8988T (cell line): ENCODE data around the gene ZMYM1.
"Not testable (repeated sequence)": the region's sequence is repeated elsewhere in the genome, so short reads cannot be mapped to it uniquely, and the experiment has no call there.

Source experiments
- DNase-seq: peaks from one replicate; pipeline ENCODE4 v3.0.0; 2011

The ZMYM1 gene

GRCh38 chr1:35080171-35080854 lies 1.1 kb downstream of the ZMYM1 start:
- no peak for DNase-seq

GRCh38 chr1:35085421-35085820 lies 6.2 kb downstream of the ZMYM1 start:
- DNase-seq = no peak

DNA sequence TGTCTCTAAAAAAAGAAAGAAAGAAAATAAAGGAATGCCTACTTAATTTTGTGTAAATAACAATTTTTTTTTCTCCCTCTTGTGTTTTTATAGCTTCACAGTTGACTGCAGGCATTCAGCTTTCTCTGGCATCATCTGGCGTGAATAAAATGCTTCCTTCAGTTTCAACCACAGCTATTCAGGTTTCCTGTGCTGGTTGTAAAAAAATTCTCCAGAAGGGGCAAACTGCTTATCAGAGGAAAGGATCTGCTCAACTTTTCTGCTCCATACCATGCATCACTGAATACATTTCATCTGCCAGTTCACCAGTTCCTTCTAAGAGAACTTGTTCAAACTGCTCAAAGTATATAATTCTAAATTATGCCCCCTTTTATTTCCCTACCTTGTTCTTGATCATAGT lies 18.0 kb downstream of the ZMYM1 start:
- DNase-seq = no peak

DNA sequence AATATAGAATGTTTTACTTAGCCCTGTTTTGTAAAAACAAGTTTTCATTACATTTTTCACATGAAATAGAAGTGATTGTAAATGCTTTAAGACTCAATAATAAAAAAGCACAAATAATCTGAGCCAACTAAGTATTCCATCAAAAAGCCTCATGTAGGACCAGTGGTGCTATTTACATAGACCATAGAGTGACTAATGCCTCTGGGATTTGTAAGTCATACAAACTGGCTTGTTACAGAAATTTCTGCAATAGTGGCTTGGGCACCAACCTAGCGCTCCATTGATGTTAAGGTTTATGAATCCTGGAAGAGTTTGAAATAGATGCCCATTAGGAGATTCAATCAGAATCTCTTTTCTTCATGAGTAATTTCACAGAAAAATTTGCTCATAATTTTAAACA lies 31.9 kb downstream of the ZMYM1 start:
- no peak for DNase-seq

- DNase-seq = no peak
Measured at GRCh38 chr1:35112668-35113067, 33.5 kb downstream of the ZMYM1 start.

- DNase-seq = no peak
Measured at GRCh38 chr1:35115459-35116383, 36.5 kb downstream of the ZMYM1 start.

GRCh38 chr1:35120458-35121133 lies 41.4 kb downstream of the ZMYM1 start:
- no peak for DNase-seq

- DNase-seq = no peak
Measured at GRCh38 chr1:35122311-35122710, 43.1 kb downstream of the ZMYM1 start.

DNA sequence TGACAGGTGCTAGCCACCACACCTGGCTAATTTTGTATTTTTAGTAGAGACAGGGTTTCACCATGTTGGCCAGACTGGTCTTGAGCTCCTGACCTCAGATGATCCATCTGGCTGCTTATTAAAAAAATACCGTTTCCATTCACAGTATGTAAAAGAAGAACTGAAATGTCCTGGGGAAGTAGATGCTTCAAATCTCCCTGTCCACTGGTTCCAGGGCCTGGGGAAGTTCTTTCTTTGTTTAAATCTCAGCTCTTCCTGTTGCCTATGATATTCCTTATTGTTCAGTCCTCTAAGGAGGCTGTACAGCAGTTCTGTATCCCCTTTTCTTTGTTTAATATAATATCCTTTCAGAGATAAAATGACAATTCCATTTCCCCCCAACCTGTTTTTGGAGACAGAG lies 47.4 kb downstream of the ZMYM1 start:
- DNase-seq = no peak

DNA sequence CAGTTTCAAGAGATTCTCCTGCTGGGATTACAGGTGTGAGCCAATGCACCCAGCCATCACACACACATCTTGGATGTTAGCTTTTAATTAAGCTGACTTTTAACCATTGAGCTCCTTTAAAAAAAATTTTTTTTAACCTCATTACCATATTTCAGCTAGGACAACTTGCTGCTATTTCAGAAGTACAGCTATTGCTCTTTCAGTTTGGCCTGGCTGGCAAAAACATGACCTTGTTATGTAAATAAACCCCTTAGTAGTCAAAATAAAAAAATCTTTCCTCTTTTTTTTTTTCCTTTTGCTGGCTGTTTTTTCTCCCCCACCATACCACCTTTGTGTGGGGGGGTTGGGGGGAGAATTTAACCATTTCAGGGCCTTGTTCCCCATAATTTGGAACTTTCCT lies 49.9 kb downstream of the ZMYM1 start:
- no peak for DNase-seq

GRCh38 chr1:35136780-35137179 lies 57.6 kb downstream of the ZMYM1 start:
- no peak for DNase-seq

DNA sequence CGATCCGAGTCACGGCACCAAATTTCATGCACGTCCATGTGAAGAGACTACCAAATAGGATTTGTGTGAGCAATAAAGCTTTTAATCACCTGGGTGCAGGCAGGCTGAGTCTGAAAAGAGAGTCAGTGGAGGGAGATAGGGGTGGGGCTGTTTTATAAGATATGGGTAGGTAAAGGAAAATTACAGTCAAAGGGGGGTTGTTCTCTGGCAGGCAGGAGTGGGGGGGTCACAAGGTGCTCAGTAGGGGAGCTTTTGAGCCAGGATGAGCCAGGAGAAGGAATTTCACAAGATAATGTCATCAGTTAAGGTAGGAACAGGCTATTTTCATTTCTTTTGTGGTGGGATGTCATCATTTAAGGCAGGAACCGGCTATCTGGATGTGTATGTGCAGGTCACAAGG lies 58.4 kb downstream of the ZMYM1 start:
- DNase-seq = not testable (repeated sequence)

DNA sequence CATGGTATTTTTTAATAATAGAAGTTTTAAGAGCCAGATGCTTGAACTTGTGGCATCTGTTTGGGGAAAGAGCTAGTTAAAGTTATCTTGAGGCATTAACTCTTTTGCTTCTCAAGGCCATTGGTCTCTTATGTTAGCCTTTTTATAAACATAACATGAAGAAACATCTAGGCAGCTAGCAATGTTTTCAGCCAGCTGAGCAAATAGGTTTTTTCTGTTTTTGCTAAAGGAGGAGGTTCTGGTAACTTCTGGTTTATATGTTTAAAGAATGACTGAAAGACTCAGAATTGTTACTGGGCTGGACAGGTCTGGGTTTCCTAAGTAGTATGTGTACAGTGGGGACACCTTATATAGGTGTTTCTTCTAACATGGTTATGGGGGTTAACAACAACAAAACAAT lies 63.1 kb downstream of the ZMYM1 start:
- not testable (repeated sequence) for DNase-seq

GRCh38 chr1:35142728-35143127 lies 63.5 kb downstream of the ZMYM1 start:
- DNase-seq = not testable (repeated sequence)

DNA sequence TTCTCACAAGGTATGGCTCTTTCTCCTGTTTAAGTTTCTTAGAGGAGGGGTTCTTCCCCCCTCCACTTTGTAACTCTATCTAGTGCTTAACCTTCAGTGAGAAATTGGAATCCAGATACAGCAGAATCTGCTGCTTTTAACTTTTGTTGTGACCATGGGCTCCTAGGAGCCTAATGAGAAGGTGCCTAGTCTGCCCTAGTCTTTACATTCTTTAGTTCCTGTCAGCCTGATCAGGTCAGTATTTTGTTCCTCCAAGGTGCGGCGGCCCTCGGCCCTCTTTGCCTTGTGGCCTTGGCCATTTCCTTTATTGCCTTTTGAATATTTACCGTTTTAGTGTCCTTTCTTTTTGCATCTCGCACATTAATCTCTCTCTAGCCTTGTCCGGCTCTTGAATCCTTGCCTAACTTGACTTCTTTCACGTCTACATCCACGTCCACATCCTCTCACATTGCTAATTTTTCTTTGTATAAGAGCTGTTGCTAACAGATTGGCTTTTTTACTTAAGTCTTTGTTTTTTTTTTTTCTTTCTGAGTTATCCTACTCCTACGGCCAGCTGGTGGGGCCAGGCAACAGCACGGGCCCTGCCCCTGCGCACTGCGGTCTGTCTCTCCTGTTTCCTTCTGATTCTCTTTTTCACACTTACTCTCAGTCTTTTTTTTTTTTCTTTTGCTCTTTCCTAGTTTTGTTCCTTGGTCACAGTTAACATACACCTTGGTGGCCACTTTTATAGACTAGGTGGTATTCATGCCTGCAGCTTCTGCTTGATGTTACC lies 64.7 kb downstream of the ZMYM1 start:
- DNase-seq = no peak

DNA sequence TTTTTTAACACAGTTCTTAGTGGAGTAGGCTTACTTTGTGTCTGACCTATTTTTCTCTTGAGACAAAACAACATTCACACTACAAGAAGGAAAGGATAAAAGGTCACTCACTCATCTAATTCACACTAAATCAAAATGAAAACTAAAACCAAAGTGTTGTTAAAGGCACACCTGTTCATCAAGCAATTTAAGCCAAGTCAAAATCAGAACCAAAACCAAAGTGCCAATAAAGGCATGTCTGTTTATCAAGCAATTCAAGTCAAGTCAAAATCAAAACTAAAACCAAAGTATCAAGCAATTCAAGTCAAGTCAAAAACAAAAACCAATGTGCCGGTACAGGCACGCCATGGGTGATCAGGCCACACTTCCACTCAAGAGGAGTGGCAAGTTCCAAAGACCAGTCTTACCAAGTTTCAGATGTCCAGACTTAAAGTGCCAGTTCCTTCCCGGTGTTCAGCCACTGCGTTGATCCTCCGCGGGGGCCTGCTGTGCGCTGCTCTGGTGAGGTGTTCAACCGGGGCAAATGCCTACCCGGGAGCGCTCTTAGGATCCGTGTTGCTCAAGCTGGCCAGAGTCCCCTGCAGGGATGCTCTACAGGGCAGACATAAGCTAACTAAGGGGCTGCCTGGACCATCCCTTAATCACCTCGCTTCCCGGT lies 66.8 kb downstream of the ZMYM1 start:
- DNase-seq = not testable (repeated sequence)

DNA sequence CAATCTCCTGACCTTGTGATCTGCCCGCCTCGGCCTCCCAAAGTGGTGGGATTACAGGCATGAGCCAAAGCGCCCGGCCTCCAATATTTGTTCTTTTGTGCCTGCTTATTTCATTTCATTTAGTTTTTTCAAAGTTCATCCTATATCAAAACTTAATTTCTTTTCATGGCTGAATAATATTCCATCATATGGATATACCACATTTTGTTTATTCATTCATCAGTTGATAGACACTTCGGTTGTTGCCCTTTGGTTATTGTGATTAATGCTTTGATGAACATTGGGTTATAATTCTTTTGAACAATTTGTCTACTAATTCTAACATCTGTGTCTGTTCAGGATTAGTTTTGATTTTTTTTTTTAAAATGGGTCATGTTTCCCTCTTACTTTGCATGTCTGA lies 72.0 kb downstream of the ZMYM1 start:
- DNase-seq = no peak

DNA sequence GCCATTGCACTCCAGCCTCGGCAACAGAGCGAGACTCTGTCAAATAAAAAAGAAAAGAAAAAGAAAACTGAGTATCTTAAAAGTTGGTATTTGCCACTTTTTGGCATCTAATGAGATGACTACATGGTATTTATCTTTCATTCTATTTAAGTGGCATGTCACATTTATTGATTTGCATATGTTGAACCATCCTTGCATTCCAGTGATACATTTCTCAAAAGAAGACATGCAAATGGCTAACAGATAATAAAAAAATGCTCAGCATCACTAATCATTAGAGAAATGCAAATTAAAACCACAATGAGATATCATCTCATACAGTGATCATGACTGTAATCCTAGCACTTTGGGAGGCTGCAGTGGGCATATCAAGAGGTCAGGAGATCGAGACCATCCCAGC lies 85.7 kb downstream of the ZMYM1 start:
- DNase-seq = no peak
